NK-92 (cell line): Measurements from ENCODE around the gene AAK1.
"Not testable (repeated sequence)": the region's sequence is repeated elsewhere in the genome, so short reads cannot be mapped to it uniquely, and the experiment has no call there.

Source experiments
- DNase-seq: peaks from one replicate; lab custom pipeline; 2025; ENCODE audit not compliant: unreplicated experiment; lab: John Stamatoyannopoulos, UW

AAK1 gene

DNA sequence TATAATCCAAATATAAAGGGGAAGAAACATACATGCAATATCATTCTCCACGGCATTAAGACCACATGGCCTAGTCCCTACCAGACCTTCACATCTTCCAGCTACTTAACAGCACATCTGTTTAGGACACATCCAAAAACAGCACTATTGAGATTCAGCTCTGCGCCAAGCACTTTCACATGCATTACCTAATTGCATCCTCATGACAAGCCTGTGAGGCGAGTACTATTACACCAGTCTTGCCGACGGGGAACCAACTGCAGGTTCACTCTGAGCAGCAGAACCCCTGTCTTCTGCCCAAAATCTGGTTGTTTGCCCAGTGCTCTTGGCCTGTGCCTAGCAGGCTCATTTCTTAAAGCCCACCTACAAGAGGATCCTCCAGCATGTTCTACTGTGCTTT is 66.7 kb downstream of the AAK1 start:
- DNase-seq: no peak

DNA sequence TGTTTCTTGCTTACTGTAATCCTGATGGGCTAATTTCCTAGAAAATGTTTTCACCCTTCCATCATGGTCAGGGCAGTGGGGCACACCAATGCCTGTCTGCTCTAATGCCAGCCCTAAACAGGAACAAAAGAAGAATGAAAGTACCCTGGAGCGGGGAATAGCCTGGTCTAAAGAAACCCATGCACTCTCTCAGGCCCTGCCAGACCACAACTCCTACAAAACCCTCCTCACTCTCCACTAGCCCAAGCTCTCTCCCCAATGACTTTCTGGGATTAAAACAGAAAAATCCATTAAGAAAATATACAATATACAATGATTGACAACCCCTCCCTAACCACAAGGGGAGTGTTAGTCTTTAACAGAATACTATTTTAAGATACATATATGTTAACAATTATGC is 67.6 kb downstream of the AAK1 start:
- no peak for DNase-seq

DNA sequence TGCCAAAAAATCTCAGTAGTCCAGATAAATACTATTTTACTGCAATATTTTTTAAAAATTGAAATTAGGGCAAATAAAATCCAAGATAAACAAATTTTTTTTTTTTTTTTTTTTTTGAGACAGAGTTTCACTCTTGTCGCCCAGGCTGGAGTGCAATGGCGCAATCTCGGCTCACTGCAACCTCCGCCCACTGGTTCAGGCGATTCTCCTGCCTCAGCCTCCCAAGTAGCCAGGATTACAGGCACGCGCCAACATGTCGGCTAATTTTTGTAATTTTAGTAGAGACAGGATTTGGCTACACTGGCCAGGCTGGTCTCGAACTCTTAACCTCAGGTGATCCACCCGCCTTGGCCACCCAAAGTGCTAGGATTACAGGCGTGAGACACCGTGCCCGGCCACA is 68.2 kb downstream of the AAK1 start:
- not testable (repeated sequence) for DNase-seq

- no peak for DNase-seq
These were observed 70.9 kb downstream of the AAK1 start for GRCh38 chr2:69572641-69573040.

GRCh38 chr2:69571189-69571588 is 72.3 kb downstream of the AAK1 start:
- no peak for DNase-seq

GRCh38 chr2:69570474-69570873 is 73.1 kb downstream of the AAK1 start:
- DNase-seq: no peak

GRCh38 chr2:69567909-69568300 is 75.6 kb downstream of the AAK1 start:
- no peak for DNase-seq

DNA sequence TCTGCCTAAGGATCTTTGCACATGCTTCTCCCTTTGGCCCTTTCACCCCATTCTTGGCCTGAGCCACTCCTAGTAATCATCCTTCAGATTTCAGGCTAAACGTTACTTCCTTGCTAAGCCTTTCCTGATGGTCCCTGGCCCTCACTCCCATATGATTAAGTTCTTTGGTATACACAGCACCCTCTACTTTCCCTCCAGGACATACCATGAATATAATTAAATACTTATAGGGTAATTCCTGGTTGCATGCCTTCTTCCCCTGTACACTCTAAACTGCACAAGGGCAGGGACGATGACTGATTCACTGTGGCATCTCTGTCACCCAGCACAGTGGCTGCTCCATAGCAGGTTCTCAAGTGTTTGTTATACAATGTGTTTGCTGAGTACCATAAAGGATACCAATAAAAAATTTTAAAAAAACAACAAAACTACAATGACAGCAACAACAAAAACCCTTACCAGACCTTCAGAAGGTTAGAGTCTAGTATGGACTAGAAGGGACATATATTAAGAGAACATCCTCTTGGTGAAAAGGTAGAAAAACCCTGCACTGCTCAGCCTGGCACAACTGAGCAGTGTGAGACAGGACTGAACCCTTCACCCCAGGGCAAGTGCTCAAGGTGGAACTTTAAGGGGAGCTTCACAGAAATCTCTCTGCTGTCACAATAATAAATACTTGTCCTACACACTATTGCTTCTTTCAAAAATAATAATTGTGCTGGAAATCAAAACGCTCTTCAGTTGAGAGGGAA is 76.2 kb downstream of the AAK1 start:
- DNase-seq: no peak

- no peak for DNase-seq
These were observed 76.9 kb downstream of the AAK1 start for GRCh38 chr2:69566669-69567068.

DNA sequence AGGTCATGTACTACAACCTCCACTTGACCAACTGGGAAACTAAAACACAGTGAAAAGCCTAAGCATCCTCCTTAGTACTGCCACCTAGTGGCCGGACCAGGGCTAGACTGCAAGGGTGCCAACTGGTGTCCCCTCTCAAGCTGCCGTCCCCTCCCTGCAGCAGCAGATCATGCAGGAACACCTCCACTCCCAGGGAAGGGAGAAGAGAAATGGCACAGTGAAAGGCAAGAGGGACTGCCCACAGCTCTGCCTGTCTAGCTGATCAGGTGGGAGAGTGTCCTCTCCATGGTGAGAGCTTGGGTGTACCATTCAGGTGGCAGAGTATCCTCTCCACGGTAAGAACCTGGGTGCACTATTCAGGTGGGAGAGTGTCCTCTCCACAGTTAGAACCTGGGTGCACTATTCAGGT is 78.1 kb downstream of the AAK1 start:
- no peak for DNase-seq

DNA sequence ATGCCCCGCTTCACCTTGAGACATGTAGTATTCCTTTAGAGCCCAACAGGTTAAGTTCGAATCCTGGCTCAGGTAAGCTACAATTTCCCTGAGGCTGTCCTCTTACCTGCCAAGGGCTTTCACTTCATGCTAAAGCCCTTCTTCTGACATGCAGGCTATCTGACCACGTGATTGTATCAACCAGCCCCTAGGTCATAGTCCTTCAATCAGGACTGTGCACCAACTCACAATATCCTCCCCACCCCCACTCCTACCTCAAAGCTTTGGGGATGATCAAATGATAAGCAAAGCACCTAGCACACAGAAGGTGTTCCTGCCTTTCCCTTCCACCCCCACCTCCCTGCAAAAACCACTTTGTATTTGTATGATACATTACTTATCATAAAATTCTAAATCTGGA is 78.9 kb downstream of the AAK1 start:
- DNase-seq: no peak

GRCh38 chr2:69563021-69563420 is 80.5 kb downstream of the AAK1 start:
- no peak for DNase-seq

DNA sequence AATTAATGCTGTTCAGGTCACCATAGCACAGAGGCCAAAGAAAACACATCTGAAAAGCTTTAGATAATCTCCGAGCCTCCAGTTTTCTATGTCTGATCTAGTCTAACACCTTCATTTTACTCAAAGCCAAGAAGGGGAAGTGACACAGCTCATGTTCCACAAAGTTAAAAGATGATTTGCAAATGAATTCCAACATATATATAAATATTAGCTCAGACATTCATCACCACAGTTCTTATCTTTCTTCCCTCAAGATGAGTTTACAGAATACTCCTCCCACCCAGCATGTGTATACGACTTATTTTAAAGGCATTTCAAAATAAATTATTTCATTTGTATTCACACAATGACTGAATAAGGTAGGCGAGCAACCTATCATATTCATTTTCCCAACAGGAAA is 82.4 kb downstream of the AAK1 start:
- DNase-seq: no peak

DNA sequence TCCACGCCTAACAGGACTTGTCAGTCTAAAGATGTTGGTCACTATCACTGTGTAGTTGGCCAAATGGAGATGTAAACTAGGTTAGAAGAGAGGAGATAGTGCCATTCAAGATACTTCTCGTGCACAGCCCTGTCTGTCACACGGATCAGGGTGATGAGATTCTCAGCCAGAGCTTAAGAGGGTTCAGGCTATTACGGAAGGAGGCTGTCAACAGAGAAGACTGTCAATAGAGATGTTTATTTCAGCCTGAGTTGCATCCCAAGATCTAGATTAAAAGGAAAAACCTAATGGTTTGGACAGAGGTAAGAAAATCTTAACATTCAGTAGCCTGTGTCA is 83.4 kb downstream of the AAK1 start:
- DNase-seq: no peak

DNA sequence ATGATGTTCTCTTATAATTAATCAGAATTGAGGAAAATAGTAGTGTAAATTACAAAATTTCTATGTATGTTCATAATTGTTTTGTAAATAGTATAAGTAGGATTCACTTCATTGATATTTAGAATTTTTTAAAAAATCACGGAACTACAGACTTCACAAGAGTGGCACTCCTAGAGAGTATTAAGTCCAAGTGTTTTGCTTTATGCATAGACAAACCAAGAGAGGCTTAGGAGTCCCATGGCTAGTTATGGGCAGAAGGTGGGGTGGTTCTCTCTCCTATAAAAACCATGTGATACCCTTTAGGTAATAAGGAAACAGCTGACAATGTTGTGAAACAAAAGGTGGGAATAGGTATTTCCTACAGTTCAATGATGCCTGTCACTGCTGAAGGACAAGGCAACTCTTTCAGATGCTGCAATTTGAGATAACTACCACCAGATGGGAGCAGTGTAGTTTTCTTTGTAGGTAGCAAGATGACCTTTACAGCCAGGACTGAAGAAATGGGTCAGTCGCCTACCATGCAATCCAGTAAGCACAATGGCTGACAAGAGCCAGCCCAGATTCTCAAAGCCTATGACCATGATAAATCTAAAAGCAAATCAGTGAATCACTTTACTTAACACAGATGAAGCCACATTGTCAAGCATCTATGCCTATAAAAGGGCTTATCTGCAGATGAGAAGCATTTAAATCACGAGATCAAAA is 83.9 kb downstream of the AAK1 start:
- DNase-seq: no peak

GRCh38 chr2:69556008-69556407 is 87.5 kb downstream of the AAK1 start:
- DNase-seq: no peak

GRCh38 chr2:69554981-69555380 is 88.6 kb downstream of the AAK1 start:
- no peak for DNase-seq

GRCh38 chr2:69554568-69554967 is 89.0 kb downstream of the AAK1 start:
- DNase-seq: no peak

GRCh38 chr2:69553991-69554390 is 89.5 kb downstream of the AAK1 start:
- DNase-seq: no peak

DNA sequence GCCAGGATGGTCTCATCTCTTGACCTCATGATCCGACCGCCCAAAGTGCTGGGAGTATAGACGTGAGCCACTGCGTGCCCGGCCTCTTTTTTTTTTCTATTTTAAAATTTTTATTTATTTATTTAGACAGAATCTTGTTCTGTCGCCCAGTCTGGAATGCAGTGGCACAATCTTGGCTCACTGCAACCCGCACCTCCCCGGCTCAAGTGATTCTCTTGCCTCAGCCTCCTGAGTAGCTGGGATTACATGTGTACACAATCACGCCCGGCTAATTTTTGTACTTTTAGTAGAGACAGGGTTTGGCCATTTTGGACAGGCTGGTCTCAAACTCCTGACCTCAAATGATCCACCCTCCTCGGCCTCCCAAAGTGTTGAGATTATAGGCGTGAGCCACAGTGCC is 93.0 kb downstream of the AAK1 start:
- not testable (repeated sequence) for DNase-seq

DNA sequence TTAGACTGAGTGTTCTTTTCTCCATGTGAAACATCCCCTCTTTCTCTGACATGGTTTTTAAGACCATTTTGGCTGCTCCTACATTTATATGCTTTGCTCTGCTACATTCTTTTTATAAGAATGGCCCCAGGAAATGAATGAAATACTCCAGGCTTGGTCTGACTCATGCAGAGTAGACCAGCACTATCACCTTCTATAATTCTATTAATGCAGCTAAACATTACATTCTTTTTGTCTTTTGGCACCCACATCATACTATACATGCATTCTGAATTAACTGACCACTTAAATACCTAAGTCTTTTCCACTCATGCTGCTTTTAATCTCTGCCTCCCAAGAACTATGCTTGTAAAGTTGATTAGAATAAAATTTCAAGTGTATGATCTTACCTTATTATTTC is 94.1 kb downstream of the AAK1 start:
- DNase-seq: no peak

- no peak for DNase-seq
These were observed 95.4 kb downstream of the AAK1 start for GRCh38 chr2:69547984-69548715.
